Right ventricle myocardium superior (tissue), 1 donor: ENCODE measurements around the gene SYS1. TPM values are rescaled to one million over a fixed set of nuclear protein-coding genes. Genes with fewer than 3 reads are reported as not detected.
A peak's percentile ranks its signal among the peaks of the same experiment; 100 is the strongest.

Source experiments
- ATAC-seq: fragments of 200-7000 bp; cut with Tn5 transposase; one replicate; pipeline ENCODE4 v1.9.1; 2020; ENCODE audit warnings: mild to moderate bottlenecking; ENCODE audit not compliant: poor library complexity
- DNase-seq: peaks from one replicate; pipeline ENCODE4 v3.0.0-alpha.2; 2020
- intact Hi-C: fragments of 100-400 bp; cut with DNase I; formaldehyde crosslinking; loops from one replicate; pipeline ENCODE4 v1.11.2; 2022
- total RNA-seq: library from RNA; stranded (reverse); fragmentation: NEBNext Ultra II Directional; extraction: Animal tissue kit (Norgen Biotek cat#: 25700); gene quantifications from one replicate; pipeline ENCODE4 v1.2.1, GENCODE V29; 2021
- donor health status: DM: no; HTN: yes; CAD: no; lungs with severe emphysema.

Gene SYS1
- total RNA-seq, 1 donor from 2014 or later, result 25.3 TPM

GRCh38 chr20:45338121-45339030 lies 24.6 kb upstream of the SYS1 start:
- intact Hi-C loops, result no loop called here
- DNase-seq (no peak), ATAC-seq (no peak)

GRCh38 chr20:45339084-45339483 lies 23.9 kb upstream of the SYS1 start:
- no peak for ATAC-seq
- DNase-seq, result no peak
- intact Hi-C loops, result no loop called here

- intact Hi-C loops, result loop anchor here (2.0 kb wide), 1 partner anchor 19 kb away; no protein-coding TSS in a partner anchor
- no peak for DNase-seq
- no peak for ATAC-seq
Measured at GRCh38 chr20:45339799-45340198, 23.2 kb upstream of the SYS1 start.

GRCh38 chr20:45340236-45340847 lies 22.6 kb upstream of the SYS1 start:
- ATAC-seq (peak; percentile 45), DNase-seq (peak; percentile 51)
- intact Hi-C loops, result loop anchor here (2.0 kb wide), 1 partner anchor 18 kb away; no protein-coding TSS in a partner anchor

GRCh38 chr20:45340951-45341350 lies 22.0 kb upstream of the SYS1 start:
- intact Hi-C loops, result loop anchor here (2.0 kb wide), 1 partner anchor 18 kb away; no protein-coding TSS in a partner anchor
- ATAC-seq (no peak), DNase-seq (no peak)

- DNase-seq, result no peak
- peak; percentile 3 for ATAC-seq
- intact Hi-C loops, result loop anchor here (2.0 kb wide), 1 partner anchor 17 kb away; no protein-coding TSS in a partner anchor
Measured at GRCh38 chr20:45341579-45341938, 21.4 kb upstream of the SYS1 start.

- DNase-seq (peak; percentile 68), ATAC-seq (peak; percentile 68)
- intact Hi-C loops, result loop anchor here (2.0 kb wide), 1 partner anchor 17 kb away; no protein-coding TSS in a partner anchor
Measured at GRCh38 chr20:45341939-45342854, 20.8 kb upstream of the SYS1 start.

GRCh38 chr20:45342855-45343531 lies 20.0 kb upstream of the SYS1 start:
- ATAC-seq (no peak), DNase-seq (no peak)
- intact Hi-C loops, result no loop called here

GRCh38 chr20:45343532-45344167 lies 19.3 kb upstream of the SYS1 start:
- intact Hi-C loops, result no loop called here

GRCh38 chr20:45344168-45344860 lies 18.6 kb upstream of the SYS1 start:
- no peak for ATAC-seq
- DNase-seq, result no peak
- intact Hi-C loops, result no loop called here

More at GRCh38 chr20:45343532-45344167, 19.3 kb upstream of the SYS1 start:
- DNase-seq, result no peak
- ATAC-seq, result no peak

GRCh38 chr20:45345104-45345936 lies 17.6 kb upstream of the SYS1 start:
- no peak for ATAC-seq
- DNase-seq, result no peak

GRCh38 chr20:45346291-45346718 lies 16.7 kb upstream of the SYS1 start:
- ATAC-seq, result no peak
- no peak for DNase-seq
- intact Hi-C loops, result no loop called here

More at GRCh38 chr20:45345104-45345936, 17.6 kb upstream of the SYS1 start:
- intact Hi-C loops, result no loop called here

- intact Hi-C loops, result no loop called here
- ATAC-seq, result no peak
- DNase-seq, result no peak
Measured at GRCh38 chr20:45346851-45347250, 16.1 kb upstream of the SYS1 start.

- DNase-seq, result peak; percentile 51
- ATAC-seq, result peak; percentile 38
- intact Hi-C loops, result no loop called here
Measured at GRCh38 chr20:45347297-45347935, 15.5 kb upstream of the SYS1 start.

- peak; percentile 88 for ATAC-seq
- DNase-seq, result peak; percentile 79
- intact Hi-C loops, result no loop called here
Measured at GRCh38 chr20:45347936-45348778, 14.8 kb upstream of the SYS1 start, which contains the start of gene SDC4. Gene SDC4 (minus strand): TSS chr20:45348424. CDS start chr20:45348384, 40 bp downstream.
